GM23338 (cell line): ENCODE measurements around the gene LRRC8B. TPM values are rescaled to one million over a fixed set of nuclear protein-coding genes. Genes with fewer than 3 reads are reported as not detected.

Experiments used
- CREB1 ChIP-seq: fragments of 250-450 bp; sonication (Bioruptor Pico); IDR thresholded peaks from 2 replicates; pipeline ENCODE4 v1.5.0; 2020; ENCODE audit warnings: low read depth, mild to moderate bottlenecking, moderate library complexity
- ETS1 ChIP-seq: IDR thresholded peaks from 2 replicates; pipeline ENCODE4 v1.6.1; 2016; ENCODE audit warnings: antibody characterized with exemption
- EZH2 ChIP-seq: fragments of 200-600 bp; sonication (generic); IDR thresholded peaks from one replicate; pipeline ENCODE4 v1.8.0; 2017; ENCODE audit warnings: antibody characterized with exemption, mild to moderate bottlenecking, low read depth; ENCODE audit not compliant: unreplicated experiment
- JUNB ChIP-seq: IDR thresholded peaks from one replicate; pipeline ENCODE4 v1.6.1; 2016; ENCODE audit warnings: antibody characterized with exemption; ENCODE audit not compliant: unreplicated experiment
- REST ChIP-seq: IDR thresholded peaks from one replicate; pipeline ENCODE4 v1.6.1; 2018; ENCODE audit warnings: antibody characterized with exemption; ENCODE audit not compliant: unreplicated experiment
- ZNF462 ChIP-seq: fragments of 250-450 bp; sonication (Bioruptor Pico); IDR thresholded peaks from 2 replicates; pipeline ENCODE4 v1.5.0; 2020; ENCODE audit warnings: mild to moderate bottlenecking, moderate library complexity
- polyA plus RNA-seq: library from polyadenylated mRNA; unstranded; fragments of >200 nt; fragmentation: Nextera tagmentation; extraction: Ambion mirVana; gene quantifications from 2 replicates; pipeline ENCODE4 v1.2.1, GENCODE V29; 2016
- total RNA-seq: library from RNA; depleted of rRNA; stranded (reverse); fragments of >200 nt; shearing (Covaris generic); gene quantifications from 2 replicates; pipeline ENCODE4 v1.2.3, GENCODE V29; 2014

Gene LRRC8B
- total and polyA plus RNA-seq, 2 experiments from 2014 or later: 9.0 to 26.5 TPM

- TF ChIP-seq ZNF462 (CRISPR knock-in tag) (no peak), REST (no peak), EZH2 (no peak), JUNB (no peak), CREB1 (CRISPR knock-in tag) (no peak), ETS1 (no peak)
These were observed 40.3 kb upstream of the LRRC8B start (continued) for GRCh38 chr1:89484092-89485038.
